Measurements from ENCODE around the gene LACTBL1. TPM values are rescaled to one million over a fixed set of nuclear protein-coding genes. Genes with fewer than 3 reads are reported as not detected.

LACTBL1 gene
- total RNA-seq, 1 donor from 2014 or later = not detected

DNA sequence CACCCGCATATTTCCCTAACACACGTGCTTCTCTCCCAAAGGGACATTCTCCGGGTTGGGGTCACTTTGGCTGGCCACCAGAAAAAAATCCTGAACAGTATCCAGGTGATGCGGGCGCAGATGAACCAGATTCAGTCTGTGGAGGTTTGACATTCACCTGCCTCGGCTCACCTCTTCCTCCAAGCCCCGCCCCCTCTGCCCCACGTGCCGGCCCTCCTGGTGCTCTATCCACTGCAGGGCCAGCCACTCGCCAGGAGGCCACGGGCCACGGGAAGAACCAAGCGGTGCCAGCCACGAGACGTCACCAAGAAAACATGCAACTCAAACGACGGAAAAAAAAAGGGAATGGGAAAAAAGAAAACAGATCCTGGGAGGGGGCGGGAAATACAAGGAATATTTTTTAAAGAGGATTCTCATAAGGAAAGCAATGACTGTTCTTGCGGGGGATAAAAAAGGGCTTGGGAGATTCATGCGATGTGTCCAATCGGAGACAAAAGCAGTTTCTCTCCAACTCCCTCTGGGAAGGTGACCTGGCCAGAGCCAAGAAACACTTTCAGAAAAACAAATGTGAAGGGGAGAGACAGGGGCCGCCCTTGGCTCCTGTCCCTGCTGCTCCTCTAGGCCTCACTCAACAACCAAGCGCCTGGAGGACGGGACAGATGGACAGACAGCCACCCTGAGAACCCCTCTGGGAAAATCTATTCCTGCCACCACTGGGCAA is 59.1 kb downstream of the LACTBL1 start:
- no peak for DNase-seq (ENCODE audit: low read depth)

DNA sequence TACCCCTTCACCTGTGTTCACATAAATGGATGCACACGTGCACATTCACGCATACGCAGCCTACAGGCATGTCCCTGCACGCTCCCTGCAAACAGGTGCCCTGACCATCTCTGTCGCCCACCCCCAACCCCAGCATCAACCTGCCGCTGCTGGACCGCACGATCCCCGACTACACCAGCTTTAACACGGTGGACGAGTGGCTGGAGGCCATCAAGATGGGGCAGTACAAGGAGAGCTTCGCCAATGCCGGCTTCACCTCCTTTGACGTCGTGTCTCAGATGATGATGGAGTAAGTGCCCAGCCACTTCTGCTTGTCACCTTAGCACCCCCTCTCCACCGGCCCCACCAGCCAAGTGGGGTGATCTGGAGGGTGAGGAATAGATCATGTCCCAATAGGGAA is 60.4 kb downstream of the LACTBL1 start:
- DNase-seq (ENCODE audit: low read depth) = no peak

DNA sequence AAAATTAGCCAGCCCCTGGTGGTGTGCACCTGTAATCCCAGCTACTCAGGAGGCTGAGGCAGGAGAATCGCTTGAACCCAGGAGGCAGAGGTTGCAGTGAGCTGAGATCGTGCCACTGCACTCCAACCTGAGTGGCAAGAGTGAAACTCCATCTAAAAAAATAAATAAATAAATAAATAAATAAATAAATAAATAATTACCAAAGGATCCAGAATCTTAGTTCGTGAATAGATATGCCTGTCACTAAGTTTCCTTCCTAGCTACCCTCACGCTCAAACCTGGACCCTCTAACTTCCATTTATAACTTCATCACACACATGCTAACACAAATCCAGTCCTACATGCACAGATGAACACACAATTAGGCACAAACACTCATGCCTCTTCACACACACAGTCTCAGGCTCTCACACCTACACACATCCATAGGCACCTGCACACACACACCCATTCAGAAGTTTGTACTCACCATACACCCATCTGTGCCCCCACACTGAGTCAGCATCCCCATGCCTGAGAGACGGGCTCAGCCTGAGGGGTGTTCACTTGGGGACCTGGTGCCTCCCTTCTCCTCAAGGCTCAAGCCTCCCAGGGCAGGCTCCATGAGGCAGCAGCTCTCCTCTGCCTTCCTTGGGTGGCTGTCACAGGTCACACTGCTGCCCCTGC is 61.5 kb downstream of the LACTBL1 start:
- DNase-seq (ENCODE audit: low read depth) = no peak

DNA sequence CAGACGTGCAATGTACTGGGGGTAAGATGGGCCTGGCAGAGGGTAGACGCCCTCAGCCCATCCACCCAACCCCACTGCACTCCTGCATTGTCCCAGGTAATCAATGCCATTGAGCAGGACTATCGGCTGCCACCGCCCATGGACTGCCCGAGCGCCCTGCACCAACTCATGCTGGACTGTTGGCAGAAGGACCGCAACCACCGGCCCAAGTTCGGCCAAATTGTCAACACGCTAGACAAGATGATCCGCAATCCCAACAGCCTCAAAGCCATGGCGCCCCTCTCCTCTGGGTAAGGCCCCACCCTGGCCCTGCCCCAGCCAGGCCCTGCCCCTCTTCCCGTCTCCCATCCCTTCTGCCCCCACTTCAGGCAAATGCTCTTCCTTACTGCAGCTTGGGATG is 62.4 kb downstream of the LACTBL1 start:
- DNase-seq (ENCODE audit: low read depth) = no peak

DNA sequence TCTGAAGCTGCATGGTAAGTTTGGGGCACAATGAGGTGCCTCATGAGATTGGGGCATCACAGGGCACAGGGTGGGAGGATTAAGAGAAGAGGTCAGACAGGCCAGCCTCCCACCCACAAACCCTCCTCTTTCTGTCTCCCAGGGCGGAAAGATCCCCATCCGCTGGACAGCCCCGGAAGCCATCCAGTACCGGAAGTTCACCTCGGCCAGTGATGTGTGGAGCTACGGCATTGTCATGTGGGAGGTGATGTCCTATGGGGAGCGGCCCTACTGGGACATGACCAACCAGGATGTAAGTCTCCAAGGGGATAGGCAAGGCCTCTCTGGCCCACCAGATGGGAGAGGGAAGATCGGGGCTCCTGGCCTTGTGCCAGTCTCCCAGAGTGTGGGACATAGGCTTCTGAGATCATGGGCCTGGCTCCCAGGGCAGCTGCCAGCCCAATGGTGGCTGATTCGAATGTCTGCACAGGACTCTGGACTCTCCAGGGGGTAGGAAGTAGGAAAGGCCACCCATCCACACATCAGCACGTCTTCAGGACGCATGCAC is 63.7 kb downstream of the LACTBL1 start:
- no peak for DNase-seq (ENCODE audit: low read depth)

DNA sequence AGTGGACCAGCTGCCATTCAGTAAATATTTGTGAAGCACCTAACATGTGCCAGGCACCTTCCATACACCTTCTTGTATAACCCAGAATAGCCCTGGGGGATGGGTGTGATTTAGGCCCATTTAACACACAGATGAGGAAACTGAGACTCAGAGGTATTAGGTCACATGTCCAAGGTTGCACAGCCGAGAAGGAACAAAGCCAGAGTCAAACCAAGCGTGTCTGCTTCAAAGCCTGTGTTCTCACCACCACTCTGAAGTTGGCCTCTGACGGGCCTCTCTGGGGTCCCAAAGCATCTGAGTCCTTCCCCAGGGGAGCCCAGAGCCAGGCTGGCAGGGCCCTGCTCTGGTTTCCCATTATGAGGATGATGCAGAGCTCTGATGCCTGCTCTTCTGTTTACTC is 65.1 kb downstream of the LACTBL1 start:
- no peak for DNase-seq (ENCODE audit: low read depth)

DNA sequence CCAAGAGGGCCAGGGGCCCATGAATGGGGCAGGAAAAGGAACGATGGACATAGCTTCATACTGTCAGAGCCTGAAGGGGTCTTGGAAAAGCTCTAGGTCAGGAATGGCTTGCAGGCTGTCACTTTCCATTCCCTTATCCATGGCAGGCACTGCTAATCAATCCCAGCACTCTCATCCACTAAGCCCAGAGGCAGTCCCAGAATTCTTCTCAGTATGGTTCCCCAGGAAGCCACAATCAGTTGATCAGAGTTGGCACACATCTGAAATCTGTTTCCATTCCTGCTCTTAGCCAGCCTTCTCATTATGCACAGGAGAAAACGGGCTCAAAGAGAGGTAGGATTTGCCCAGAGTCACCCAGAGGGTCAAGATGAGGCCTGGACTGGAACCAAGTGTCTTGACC is 65.7 kb downstream of the LACTBL1 start:
- DNase-seq (ENCODE audit: low read depth) = no peak

DNA sequence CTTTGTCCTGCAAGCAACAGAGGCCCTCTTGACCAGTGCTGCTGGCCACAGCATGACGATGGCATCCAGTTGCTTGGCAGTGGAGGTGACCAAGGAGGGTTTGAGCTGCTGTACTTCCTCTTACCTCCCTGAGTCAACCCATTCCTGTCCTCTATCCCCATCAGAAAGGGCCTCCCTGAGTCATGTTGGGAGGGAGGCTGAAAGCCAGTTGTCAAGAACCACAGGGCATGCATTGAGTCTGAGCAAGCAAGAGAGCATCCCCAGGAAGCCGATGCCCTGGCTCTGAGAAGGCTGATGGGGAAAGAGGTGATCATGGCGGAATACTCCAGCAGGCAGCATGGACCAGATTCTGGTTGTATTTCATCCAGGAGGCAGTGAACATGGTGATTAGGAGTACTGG is 69.6 kb downstream of the LACTBL1 start:
- DNase-seq (ENCODE audit: low read depth) = peak; percentile 7

Other genes with a start within 250 kb of the LACTBL1 start
- not detected in 2 replicates for gene TEX46, start 43.0 kb upstream of the LACTBL1 start, total RNA-seq
- gene KDM1A, start 46.6 kb upstream of the LACTBL1 start, total RNA-seq = 112 and 124 TPM in 2 replicates
- 30.7 and 65.1 TPM in 2 replicates for gene LUZP1, start 196.0 kb upstream of the LACTBL1 start, total RNA-seq
- gene HTR1D, start 244.6 kb upstream of the LACTBL1 start, total RNA-seq = under 0.01 TPM in 1 of 2 replicates, not detected in the other